H7 (cell line): Measurements from ENCODE around the gene CERS5. TPM values are rescaled to one million over a fixed set of nuclear protein-coding genes. Genes with fewer than 3 reads are reported as not detected.

ENCODE experiments used
- total RNA-seq: library from RNA; depleted of rRNA; stranded (reverse); fragments of >200 nt; shearing (Covaris generic); gene quantifications from 2 replicates; pipeline ENCODE4 v1.2.3, GENCODE V29; 2014; rRNA removed

The CERS5 gene
- total RNA-seq, 1 experiment from 2014 or later: 24.6 TPM

Other genes with a start within 250 kb of the CERS5 start
- gene AQP2, start 216.6 kb downstream of the CERS5 start, total RNA-seq: not detected in 2 replicates
- 1.7 and 2.9 TPM in 2 replicates for gene AQP5, start 205.5 kb downstream of the CERS5 start, total RNA-seq
- gene AQP6, start 194.4 kb downstream of the CERS5 start, total RNA-seq: not detected in 2 replicates
- gene RACGAP1, start 141.9 kb downstream of the CERS5 start, total RNA-seq: 80.6 and 85.1 TPM in 2 replicates
- gene ASIC1, start 109.8 kb downstream of the CERS5 start, total RNA-seq: 0.81 and 1.2 TPM in 2 replicates
- gene SMARCD1, start 82.0 kb downstream of the CERS5 start, total RNA-seq: 182 and 196 TPM in 2 replicates
- 0.59 TPM in 1 of 2 replicates, not detected in the other for gene GPD1, start 63.4 kb downstream of the CERS5 start, total RNA-seq
- 33.4 and 38.3 TPM in 2 replicates for gene COX14, start 55.1 kb downstream of the CERS5 start, total RNA-seq
- 34.0 and 53.2 TPM in 2 replicates for gene LIMA1, start 116.2 kb upstream of the CERS5 start, total RNA-seq
- not detected in 2 replicates for gene FAM186A, start 229.2 kb upstream of the CERS5 start, total RNA-seq
- gene LARP4, start 233.5 kb upstream of the CERS5 start, total RNA-seq: 23.1 and 24.7 TPM in 2 replicates